Measurements from ENCODE around the gene TYW1B. TPM values are rescaled to one million over a fixed set of nuclear protein-coding genes. Genes with fewer than 3 reads are reported as not detected.
"Not testable (repeated sequence)": the region's sequence is repeated elsewhere in the genome, so short reads cannot be mapped to it uniquely, and the experiment has no call there.

The TYW1B gene
- total and polyA plus RNA-seq, 2 of the 4 experiments (the other 2 are of a cell fraction) = 1.0 to 1.8 TPM

- not testable (repeated sequence) for H3K27ac ChIP-seq (ENCODE audit: insufficient read depth, low read length); H2BK15ac ChIP-seq (ENCODE audit: low read depth, low read length)
Measured at GRCh38 chr7:72603476-72603875, 224.5 kb downstream of the TYW1B start.

More at GRCh38 chr7:72603476-72603875, 224.5 kb downstream of the TYW1B start:
- dilution Hi-C loops (cut with HindIII; ENCODE audit: low sequenced_read_pairs, unreplicated experiment); H3K27me3 ChIP-seq (ENCODE audit: control insufficient read depth, insufficient read depth, low read length); H3K4me2 ChIP-seq (ENCODE audit: low read depth, low read length); H2AFZ ChIP-seq (replicated peaks; ENCODE audit: low read length, poor library complexity); H3K9ac ChIP-seq (ENCODE audit: low read depth, low read length); H3K9me1 ChIP-seq (ENCODE audit: insufficient read depth, low read length); H4K8ac ChIP-seq (ENCODE audit: low read depth in 2 of 2, low read length in 2 of 2); H4K91ac ChIP-seq (ENCODE audit: insufficient read depth, low read depth, low read length); H4K20me1 ChIP-seq (ENCODE audit: insufficient read depth, low read length); H2AK5ac ChIP-seq (ENCODE audit: low read depth, low read length); H3K4me3 ChIP-seq (ENCODE audit: insufficient read depth, low read depth, low read length); H3K23ac ChIP-seq (ENCODE audit: low read depth, low read length); BruUV-seq (replicated peaks); H3K79me1 ChIP-seq (ENCODE audit: low read depth in 1 of 2, low read length in 2 of 2); H2BK5ac ChIP-seq (ENCODE audit: low read depth, low read length, poor library complexity, severe bottlenecking); H2AK9ac ChIP-seq (replicated peaks; ENCODE audit: low read depth, low read length, poor library complexity); H3K36me3 ChIP-seq (ENCODE audit: control insufficient read depth, insufficient read depth, low read length); H3K56ac ChIP-seq (ENCODE audit: extremely low read depth, insufficient read depth, low read length); H2BK120ac ChIP-seq (ENCODE audit: low read depth, low read length); H2BK20ac ChIP-seq (ENCODE audit: low read depth, low read length); in situ Hi-C loops (cut with MboI; ENCODE audit: low sequenced_read_pairs); H3K4ac ChIP-seq (ENCODE audit: low read depth, low read length); DNase-seq; CTCF ChIA-PET; H3K18ac ChIP-seq (ENCODE audit: low read depth, low read length); intact Hi-C loops (cut with micrococcal nuclease); H3K4me1 ChIP-seq (ENCODE audit: control insufficient read depth, insufficient read depth, low read length); H4K5ac ChIP-seq (ENCODE audit: low read depth, low read length); POLR2A ChIA-PET (ENCODE audit: unreplicated experiment); ATAC-seq (ENCODE audit: low read depth); H3K14ac ChIP-seq (replicated peaks; ENCODE audit: low read depth, low read length); H3K9me3 ChIP-seq (ENCODE audit: control insufficient read depth, insufficient read depth, low read length): not testable (repeated sequence)
- WGBS, 2 experiments (ENCODE audit: extremely low coverage in 2 of 2, insufficient read length in 1 of 2) = no CpG with 5 or more reads among the region's 8 CpGs

Measured in IMR-90 (cell line).